GM04503 (cell line): ENCODE data around the gene GLCCI1.

Source experiments
- DNase-seq: peaks from one replicate; pipeline ENCODE4 v3.0.0-alpha.2; 2012; ENCODE audit warnings: low read depth

The GLCCI1 gene

GRCh38 chr7:7968544-7969305 lies at the start of gene GLCCI1:
Gene GLCCI1, plus strand, starts transcription at chr7:7968796. Its CDS starts 555 bp downstream, at chr7:7969351.
- peak; percentile 85 for DNase-seq

- DNase-seq, result no peak
Observed at GRCh38 chr7:7919449-7919945, 49.1 kb upstream of the GLCCI1 start.

- DNase-seq, result no peak
Observed at GRCh38 chr7:7920056-7920455, 48.5 kb upstream of the GLCCI1 start.

- no peak for DNase-seq
Observed at GRCh38 chr7:7920481-7920880, 48.1 kb upstream of the GLCCI1 start.

GRCh38 chr7:7921830-7922229 lies 46.8 kb upstream of the GLCCI1 start:
- DNase-seq, result no peak

- no peak for DNase-seq
Observed at GRCh38 chr7:7922684-7923385, 45.8 kb upstream of the GLCCI1 start.

GRCh38 chr7:7923818-7924217 lies 44.8 kb upstream of the GLCCI1 start:
- DNase-seq, result no peak

- no peak for DNase-seq
Observed at GRCh38 chr7:7924303-7924702, 44.3 kb upstream of the GLCCI1 start.

GRCh38 chr7:7931626-7932025 lies 37.0 kb upstream of the GLCCI1 start:
- no peak for DNase-seq

GRCh38 chr7:7932553-7932952 lies 36.0 kb upstream of the GLCCI1 start:
- no peak for DNase-seq

GRCh38 chr7:7933915-7934526 lies 34.6 kb upstream of the GLCCI1 start:
- no peak for DNase-seq

- no peak for DNase-seq
Observed at GRCh38 chr7:7934945-7935344, 33.7 kb upstream of the GLCCI1 start.

- DNase-seq, result no peak
Observed at GRCh38 chr7:7938471-7938870, 30.1 kb upstream of the GLCCI1 start.

GRCh38 chr7:7943951-7944350 lies 24.6 kb upstream of the GLCCI1 start:
- DNase-seq, result no peak

- no peak for DNase-seq
Observed at GRCh38 chr7:7944619-7945282, 23.8 kb upstream of the GLCCI1 start.

- no peak for DNase-seq
Observed at GRCh38 chr7:7946486-7946885, 22.1 kb upstream of the GLCCI1 start.

- no peak for DNase-seq
Observed at GRCh38 chr7:7948232-7948631, 20.4 kb upstream of the GLCCI1 start.

- no peak for DNase-seq
Observed at GRCh38 chr7:7953806-7954205, 14.8 kb upstream of the GLCCI1 start.

- DNase-seq, result peak; percentile 45
Observed at GRCh38 chr7:7956531-7957128, 12.0 kb upstream of the GLCCI1 start.

GRCh38 chr7:7957513-7957912 lies 11.1 kb upstream of the GLCCI1 start:
- no peak for DNase-seq

GRCh38 chr7:7959979-7960670 lies 8.5 kb upstream of the GLCCI1 start:
- DNase-seq, result no peak
